HG03097 (cell line): ENCODE results near the gene SPRN.

Experiments
- ATAC-seq: cut with Tn5 transposase; IDR thresholded peaks from one replicate; pipeline ENCODE4 v1.9.1; 2021; ENCODE audit not compliant: unreplicated experiment, low FRiP score

SPRN gene

GRCh38 chr10:133457100-133457841 is 32.8 kb upstream of the SPRN start:
- no peak for ATAC-seq

- ATAC-seq: no peak
Measured at GRCh38 chr10:133456041-133456951, 31.9 kb upstream of the SPRN start.

- ATAC-seq: no peak
Measured at GRCh38 chr10:133455611-133456031, 31.2 kb upstream of the SPRN start.

- ATAC-seq: no peak
Measured at GRCh38 chr10:133455196-133455595, 30.8 kb upstream of the SPRN start.

GRCh38 chr10:133454204-133454893 is 29.9 kb upstream of the SPRN start:
- no peak for ATAC-seq

- ATAC-seq: no peak
Measured at GRCh38 chr10:133453516-133454203, 29.2 kb upstream of the SPRN start, which contains the start of gene SCART1. Gene SCART1, plus strand, starts transcription at chr10:133453945. Its CDS starts 53 bp downstream, at chr10:133453998.

- ATAC-seq: no peak
Measured at GRCh38 chr10:133452453-133452852, 28.0 kb upstream of the SPRN start.

- ATAC-seq: no peak
Measured at GRCh38 chr10:133451346-133451745, 26.9 kb upstream of the SPRN start.

- no peak for ATAC-seq
Measured at GRCh38 chr10:133448120-133448519, 23.7 kb upstream of the SPRN start.

- ATAC-seq: no peak
Measured at GRCh38 chr10:133446979-133447378, 22.6 kb upstream of the SPRN start.

GRCh38 chr10:133445751-133446708 is 21.6 kb upstream of the SPRN start:
- ATAC-seq: no peak

GRCh38 chr10:133445268-133445732 is 20.9 kb upstream of the SPRN start:
- no peak for ATAC-seq

- ATAC-seq: no peak
Measured at GRCh38 chr10:133444342-133445267, 20.2 kb upstream of the SPRN start.

GRCh38 chr10:133442967-133443924 is 18.8 kb upstream of the SPRN start:
- no peak for ATAC-seq

GRCh38 chr10:133442191-133442966 is 18.0 kb upstream of the SPRN start:
- no peak for ATAC-seq

- ATAC-seq: no peak
Measured at GRCh38 chr10:133441780-133442179, 17.4 kb upstream of the SPRN start.
